HepG2 (cell line): ENCODE results near the gene ZNF621. TPM values are rescaled to one million over a fixed set of nuclear protein-coding genes. Genes with fewer than 3 reads are reported as not detected.

Experiments used
- ATAC-seq: fragments of 200-7000 bp; cut with Tn5 transposase; 3 replicates; pipeline ENCODE4 v1.9.1; 2020; ENCODE audit warnings: mild to moderate bottlenecking, moderate library complexity
- BruUV-seq: library from RNA; stranded (reverse); fragments of 400-500 nt; replicated peaks from 2 replicates; lab custom pipeline; 2021; lab: Mats Ljungman, UMichigan
- CTCF ChIA-PET: fragments of 300-600 bp; formaldehyde crosslinking; extraction: SDS; loops from one replicate; lab custom pipeline; 2021; ENCODE audit warnings: low total read pairs, inconsistent platforms, low intra/inter-chr PET ratio; lab: Yijun Ruan, JAX
- POLR2A ChIA-PET: fragments of 350-600 bp; sonication (Branson Sonifier 250); formaldehyde crosslinking; loops from one replicate; lab custom pipeline; 2020; ENCODE audit warnings: antibody characterized with exemption, inconsistent platforms; lab: Yijun Ruan, JAX
- DNase-seq: peaks from one replicate; pipeline ENCODE4 v3.0.0-alpha.2; 2015; ENCODE audit warnings: low spot score
- FAIRE-seq: peaks from 3 replicates; lab custom pipeline; 2011; peaks lifted over from hg19 to GRCh38; lab: Jason Lieb, UNC
- H2AFZ ChIP-seq: one replicate; pipeline ENCODE4 v1.6.1; 2011; ENCODE audit warnings: low read length, inconsistent platforms
- H3K27ac ChIP-seq: fragments of 300-600 bp; 3 replicates; pipeline ENCODE4 v1.8.0; 2011; ENCODE audit warnings: mixed run types, mild to moderate bottlenecking, mixed read lengths, low read length, inconsistent platforms; ENCODE audit not compliant: insufficient read depth; ENCODE audit errors: extremely low read length
- H3K27me3 ChIP-seq, 2 experiments: fragments of 200-600 bp in 1 of 2; 2 replicates in 1 of 2; 3 replicates in 1 of 2; pipeline versions ENCODE4 v1.6.0 to v1.8.0; 2011; ENCODE audit warnings: low read length in 2 of 2, mild to moderate bottlenecking in 2 of 2, moderate library complexity in 2 of 2, inconsistent platforms in 1 of 2; ENCODE audit not compliant: insufficient read depth in 2 of 2, control insufficient read depth in 1 of 2
- H3K36me3 ChIP-seq, 2 experiments: fragments of 200-600 bp in 1 of 2; replicated peaks in 1 of 2; 2 replicates in 1 of 2; 3 replicates in 1 of 2; pipeline versions ENCODE4 v1.5.1 to v1.8.0; 2011; ENCODE audit warnings: low read length in 2 of 2, inconsistent platforms in 1 of 2; ENCODE audit not compliant: insufficient read depth in 2 of 2, control insufficient read depth in 1 of 2
- H3K4me1 ChIP-seq: 2 replicates; pipeline ENCODE4 v1.5.1; 2012; ENCODE audit warnings: low read length, inconsistent platforms; ENCODE audit not compliant: insufficient read depth
- H3K4me2 ChIP-seq: 2 replicates; pipeline ENCODE4 v1.6.0; 2011; ENCODE audit warnings: low read depth, low read length, inconsistent platforms
- H3K4me3 ChIP-seq, 3 experiments: fragments of 200-600 bp in 1 of 3; sonication (generic), shearing (Covaris generic) in 1 of 3; replicated peaks in 1 of 3; 2 replicates each; pipeline ENCODE4 v1.5.1; 2011 to 2016; ENCODE audit warnings: low read length in 3 of 3, inconsistent platforms in 2 of 3, low read depth in 2 of 3, mild to moderate bottlenecking in 2 of 3, control low read depth in 1 of 3, mixed read lengths in 1 of 3; ENCODE audit not compliant: insufficient read depth in 1 of 3
- H3K79me2 ChIP-seq: one replicate; pipeline ENCODE4 v1.6.1; 2011; ENCODE audit warnings: low read length, inconsistent platforms; ENCODE audit not compliant: insufficient read depth
- H3K9ac ChIP-seq: 2 replicates; pipeline ENCODE4 v1.6.0; 2011; ENCODE audit warnings: mild to moderate bottlenecking, low read depth, low read length, inconsistent platforms; ENCODE audit not compliant: insufficient read depth
- H3K9me3 ChIP-seq: 2 replicates; pipeline ENCODE4 v1.5.1; 2012; ENCODE audit warnings: mild to moderate bottlenecking, low read length
- H4K20me1 ChIP-seq: 2 replicates; pipeline ENCODE4 v1.6.0; 2011; ENCODE audit warnings: inconsistent platforms, mild to moderate bottlenecking, low read length, moderate library complexity; ENCODE audit not compliant: insufficient read depth
- KMT2A ChIP-seq: sonication (generic); formaldehyde crosslinking; IDR thresholded peaks from 2 replicates; pipeline ENCODE4 v1.4.0; 2020; ENCODE audit warnings: missing genetic modification reagents
- NFATC3 ChIP-seq: sonication (generic); formaldehyde crosslinking; IDR thresholded peaks from 2 replicates; pipeline ENCODE4 v1.5.1; 2020; ENCODE audit warnings: mild to moderate bottlenecking, missing genetic modification reagents
- TCF7 ChIP-seq: sonication (generic); IDR thresholded peaks from 2 replicates; pipeline ENCODE4 v1.6.1; 2016; ENCODE audit warnings: antibody characterized with exemption, low read depth
- TFAP4 ChIP-seq: sonication (generic); IDR thresholded peaks from 2 replicates; pipeline ENCODE4 v1.6.1; 2016; ENCODE audit warnings: low read depth, borderline replicate concordance
- ZNF331 ChIP-seq: sonication (generic); formaldehyde crosslinking; IDR thresholded peaks from 2 replicates; pipeline ENCODE4 v1.4.0; 2020; ENCODE audit warnings: missing genetic modification reagents
- ZNF333 ChIP-seq: sonication (generic); formaldehyde crosslinking; IDR thresholded peaks from 2 replicates; pipeline ENCODE4 v1.4.0; 2020; ENCODE audit warnings: mild to moderate bottlenecking, missing genetic modification reagents, borderline replicate concordance
- ZNF468 ChIP-seq: sonication (generic); formaldehyde crosslinking; IDR thresholded peaks from 2 replicates; pipeline ENCODE4 v1.8.0; 2022; ENCODE audit warnings: mild to moderate bottlenecking, moderate library complexity, missing genetic modification reagents
- ZNF597 ChIP-seq: sonication (generic); formaldehyde crosslinking; IDR thresholded peaks from 2 replicates; pipeline ENCODE4 v1.5.0; 2020; ENCODE audit warnings: missing genetic modification reagents
- ZNF703 ChIP-seq: sonication (generic); formaldehyde crosslinking; IDR thresholded peaks from 2 replicates; pipeline ENCODE4 v1.5.1; 2020; ENCODE audit warnings: missing genetic modification reagents, mild to moderate bottlenecking, moderate library complexity, borderline replicate concordance
- ZNF816 ChIP-seq: sonication (generic); formaldehyde crosslinking; IDR thresholded peaks from 2 replicates; pipeline ENCODE4 v1.8.0; 2022; ENCODE audit warnings: missing genetic modification reagents, mild to moderate bottlenecking, borderline replicate concordance
- ZNF883 ChIP-seq: sonication (generic); formaldehyde crosslinking; IDR thresholded peaks from 2 replicates; pipeline ENCODE4 v1.5.1; 2020; ENCODE audit warnings: mild to moderate bottlenecking, missing genetic modification reagents; ENCODE audit errors: not compliant biosample characterization
- WGBS: methylation state at CpG from one replicate; pipeline ENCODE4 v1.1.6; 2017; ENCODE audit warnings: low lambda C conversion rate; 5-methylcytosine and 5-hydroxymethylcytosine counted together
- in situ Hi-C: cut with HindIII; loops from 2 replicates; pipeline ENCODE4 v1.10.0; 2017; ENCODE audit warnings: low pct_unique_long_range_greater_than_20kb; ENCODE audit not compliant: extremely low pct_ligation_motif_present
- intact Hi-C: fragments of 100-400 bp; cut with micrococcal nuclease; formaldehyde crosslinking; loops from one replicate; pipeline ENCODE4 v1.10.0; 2022; ENCODE audit not compliant: unreplicated experiment
- polyA plus RNA-seq, 8 experiments: library from polyadenylated mRNA; depleted of rRNA in 3 of 8; stranded (reverse) in 7 of 8; unstranded in 1 of 8; fragments of >200 nt; fragmentation: Illumina TruSeq in 4 of 8; extraction: Trizol in 4 of 8; gene quantifications; 2 replicates each; pipeline versions ENCODE4 v1.2.1 to v1.2.3, GENCODE V29; 2011 to 2016; ENCODE audit warnings: low read depth in 4 of 8, missing spikeins in 1 of 8, mixed read lengths in 1 of 8; ENCODE audit not compliant: insufficient read depth in 1 of 8
- total RNA-seq, 5 experiments: library from RNA; depleted of rRNA; stranded (reverse); fragments of >200 nt; fragmentation: Illumina TruSeq; extraction: Trizol; gene quantifications; 2 replicates each; pipeline ENCODE4 v1.2.3, GENCODE V29; 2016; ENCODE audit warnings: low read depth in 1 of 5

Gene ZNF621
- total and polyA plus RNA-seq, 2 of the 13 experiments (the other 11 are each of a cell fraction or from before 2014, with no cell fraction given), result 13.2 to 14.9 TPM

DNA sequence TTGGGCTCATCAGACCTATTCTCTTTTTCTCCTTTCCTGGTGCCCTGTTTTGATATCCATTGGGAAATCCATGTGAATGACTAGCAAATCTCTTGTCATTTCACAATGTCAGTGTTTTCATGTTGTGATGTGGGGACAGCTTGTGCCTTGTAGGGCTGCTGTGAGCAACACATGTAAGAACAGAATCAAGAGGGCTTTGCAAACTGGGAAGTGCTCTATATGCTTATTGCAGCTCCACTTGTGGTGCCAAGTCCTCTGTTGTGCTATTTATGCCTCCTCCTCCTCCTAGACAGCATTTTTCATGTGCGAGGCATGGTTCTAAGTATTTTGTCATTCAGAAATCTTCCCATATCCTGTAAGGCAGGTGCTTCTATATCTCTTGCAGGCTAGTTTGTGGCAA, 56.4 kb downstream of the ZNF621 start:
- H3K36me3 ChIP-seq, result no peaks in the 10 kb centered on the region
- no peak overlapping the region for H3K4me2 ChIP-seq
- BruUV-seq, result no TSS peak
- no peaks in the 10 kb centered on the region for H3K79me2 ChIP-seq
- TF ChIP-seq ZNF331 (CRISPR knock-in tag), result no peak
- no peak for TF ChIP-seq ZNF883 (CRISPR knock-in tag)
- TF ChIP-seq KMT2A (CRISPR knock-in tag), result no peak
- TF ChIP-seq ZNF597, result no peak
- no peak for TF ChIP-seq ZNF816 (CRISPR knock-in tag)
- H3K27ac ChIP-seq, result no peak overlapping the region
- ATAC-seq, result no peak
- ChIA-PET POLR2A (no interaction called here), CTCF (interaction anchor here (0.7 to 1.8 kb wide), 2 partner anchors 932 to 1300 kb away, joined by 4 to 16 read pairs; no protein-coding TSS in a partner anchor)
- H3K4me3 ChIP-seq, result no peak overlapping the region
- intact Hi-C loops, result loop anchor here (10.0 kb wide), 3 partner anchors 294 to 1134 kb away; no protein-coding TSS in a partner anchor
- in situ Hi-C loops, result loop anchor here (10.0 to 25.0 kb wide), 2 partner anchors 631 to 1304 kb away; no protein-coding TSS in a partner anchor
- H3K9ac ChIP-seq, result no peak overlapping the region
- 45% methylated on average over 1 of the region's 1 CpG for WGBS
- no peak for DNase-seq
- peaks cover 2 to 4% of the 10 kb centered on the region in 2 experiments; a peak in 1 of 5 replicates for H3K27me3 ChIP-seq
- H3K9me3 ChIP-seq, result no peaks in the 10 kb centered on the region
- FAIRE-seq, result no peak
- peaks cover 12% of the 10 kb centered on the region; the same call in 1 of the 2 replicates for H3K4me1 ChIP-seq
- H4K20me1 ChIP-seq, result no peaks in the 10 kb centered on the region
- H2AFZ ChIP-seq, result no peak overlapping the region

GRCh38 chr3:40582401-40583027, 57.8 kb downstream of the ZNF621 start:
- H3K9me3 ChIP-seq, result no peaks in the 10 kb centered on the region
- intact Hi-C loops, result loop anchor here (10.0 kb wide), 3 partner anchors 292 to 1132 kb away; no protein-coding TSS in a partner anchor
- H3K36me3 ChIP-seq, result no peaks in the 10 kb centered on the region
- TF ChIP-seq NFATC3 (no peak), TFAP4 (no peak), ZNF468 (CRISPR knock-in tag) (no peak), ZNF333 (CRISPR knock-in tag) (no peak), ZNF703 (no peak), TCF7 (no peak)
- TF ChIP-seq, all 625 proteins: peak for 0
- WGBS, result 20% methylated on average over 1 of the region's 2 CpGs
- no peak overlapping the region for H3K9ac ChIP-seq
- peaks cover 2 to 4% of the 10 kb centered on the region in 2 experiments; a peak in 1 of 5 replicates for H3K27me3 ChIP-seq
- ATAC-seq, result no peak
- no peaks in the 10 kb centered on the region for H4K20me1 ChIP-seq
- H2AFZ ChIP-seq, result no peak overlapping the region
- ChIA-PET CTCF (no interaction called here), POLR2A (no interaction called here)
- no peak overlapping the region for H3K4me2 ChIP-seq
- H3K4me1 ChIP-seq, result peaks cover 12% of the 10 kb centered on the region; the same call in 1 of the 2 replicates
- FAIRE-seq, result no peak
- in situ Hi-C loops, result loop anchor here (10.0 to 25.0 kb wide), 2 partner anchors 630 to 1302 kb away; no protein-coding TSS in a partner anchor
- no peak overlapping the region for H3K4me3 ChIP-seq
- no peak overlapping the region for H3K27ac ChIP-seq
- no peak for DNase-seq
- H3K79me2 ChIP-seq, result no peaks in the 10 kb centered on the region
- no TSS peak for BruUV-seq
